C4-2B (cell line): ENCODE data around the gene DOCK11.

Source experiments
- CTCF ChIP-seq: fragments of 450-650 bp; conservative IDR thresholded peaks from 2 replicates; pipeline ENCODE4 v1.5.1; 2017; ENCODE audit warnings: mild to moderate bottlenecking
- ZFX ChIP-seq: fragments of 450-650 bp; IDR thresholded peaks from 2 replicates; pipeline ENCODE4 v1.6.1; 2017

GRCh38 chrX:118504581-118504980, 9.0 kb downstream of the DOCK11 start:
- no peak for TF ChIP-seq CTCF
- TF ChIP-seq ZFX, result no peak
